Activated gamma-delta T cell treated with anti-CD3 and anti-CD28 coated beads, Interleukin-2, amount 50 U/mL, for 16 hours (primary cell): ENCODE results near the gene NQO1.
"Not testable (repeated sequence)": the region's sequence is repeated elsewhere in the genome, so short reads cannot be mapped to it uniquely, and the experiment has no call there.

ENCODE experiments used
- DNase-seq: peaks from one replicate; pipeline ENCODE4 v3.0.0-alpha.2; 2020; ENCODE audit warnings: low read depth

NQO1 gene

DNA sequence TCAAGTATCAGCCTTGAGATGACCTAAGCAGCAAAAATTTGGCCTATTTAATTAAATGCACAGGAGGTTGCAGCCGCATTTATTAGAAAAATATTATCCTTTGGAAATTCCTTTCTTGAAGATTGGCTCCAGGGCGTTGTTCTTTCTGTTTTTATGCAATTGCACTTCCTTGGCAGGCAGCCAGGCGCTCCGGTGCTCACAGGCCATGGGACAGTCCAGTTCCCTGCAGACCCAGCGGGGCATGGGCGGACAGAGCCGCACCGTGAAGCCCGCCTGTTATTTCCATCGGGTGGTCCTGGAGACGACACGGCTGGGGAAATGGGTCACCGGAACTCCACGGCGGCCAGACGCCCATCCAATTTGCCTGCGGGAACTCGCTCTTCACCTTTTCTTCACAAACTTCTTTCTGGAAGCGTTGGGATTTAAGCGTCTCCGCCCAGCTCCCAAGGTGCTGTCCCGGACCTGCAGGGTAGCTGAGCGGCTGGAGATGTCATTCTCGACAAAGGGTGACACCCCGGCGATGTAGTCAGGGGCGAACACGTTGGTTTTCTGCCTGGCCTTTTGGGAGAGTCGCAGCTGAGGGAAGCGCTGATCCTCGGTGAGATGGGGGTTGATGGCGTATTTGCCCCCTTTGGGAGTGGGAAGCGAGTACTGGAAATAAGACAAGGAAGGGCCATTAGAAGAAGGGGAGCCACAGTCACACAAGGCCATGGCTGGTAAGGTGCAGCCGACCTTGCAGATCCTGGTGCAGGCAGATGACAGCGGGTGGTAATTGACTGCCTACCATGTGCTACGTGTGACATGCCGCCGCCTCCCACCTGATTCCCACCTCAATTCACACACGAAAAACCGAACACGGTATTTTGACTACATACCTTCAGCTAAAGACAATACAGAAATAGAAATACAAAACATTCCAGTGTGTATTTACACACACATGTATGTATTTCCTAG is 15.9 kb upstream of the NQO1 start:
- DNase-seq, result no peak

GRCh38 chr16:69741519-69741918 is 15.2 kb upstream of the NQO1 start:
- no peak for DNase-seq

DNA sequence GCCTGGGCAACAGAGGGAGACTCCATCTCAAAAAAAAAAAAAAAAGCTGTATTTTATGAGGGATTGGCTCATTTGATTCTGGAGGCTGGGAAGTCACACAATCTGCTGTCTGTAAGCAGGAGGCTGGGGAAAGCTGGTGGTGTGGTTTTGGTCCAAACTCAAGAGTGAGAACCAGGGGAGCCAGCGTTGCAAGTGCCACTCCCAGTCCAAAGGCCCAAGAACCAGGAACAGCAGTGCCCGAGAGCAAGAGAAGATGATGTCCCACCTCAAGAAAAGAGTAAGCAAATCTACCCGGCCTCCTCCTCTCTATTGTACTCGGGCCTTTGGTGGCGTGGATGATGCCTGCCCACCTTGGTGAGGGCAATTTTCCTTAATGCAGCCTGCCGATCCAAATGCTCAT is 5.7 kb upstream of the NQO1 start:
- DNase-seq, result no peak

DNA sequence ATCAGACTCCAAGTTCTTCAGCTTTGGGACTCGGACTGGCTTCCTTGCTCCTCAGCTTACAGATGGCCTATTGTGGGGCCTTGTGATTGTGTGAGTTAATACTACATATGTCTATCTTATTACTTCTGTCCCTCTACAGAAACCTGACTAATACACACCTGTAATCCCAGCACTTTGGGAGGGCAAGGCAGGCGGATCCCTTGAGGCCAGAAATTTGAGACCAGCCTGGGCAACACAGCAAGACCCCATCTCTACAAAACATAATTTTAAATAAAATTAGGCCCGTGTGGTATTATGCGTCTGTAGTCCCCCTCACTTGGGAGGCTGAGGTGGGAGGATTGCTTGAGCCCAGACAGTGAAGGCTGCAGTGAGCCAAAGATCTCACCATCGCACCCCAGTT is 4.9 kb upstream of the NQO1 start:
- not testable (repeated sequence) for DNase-seq

DNA sequence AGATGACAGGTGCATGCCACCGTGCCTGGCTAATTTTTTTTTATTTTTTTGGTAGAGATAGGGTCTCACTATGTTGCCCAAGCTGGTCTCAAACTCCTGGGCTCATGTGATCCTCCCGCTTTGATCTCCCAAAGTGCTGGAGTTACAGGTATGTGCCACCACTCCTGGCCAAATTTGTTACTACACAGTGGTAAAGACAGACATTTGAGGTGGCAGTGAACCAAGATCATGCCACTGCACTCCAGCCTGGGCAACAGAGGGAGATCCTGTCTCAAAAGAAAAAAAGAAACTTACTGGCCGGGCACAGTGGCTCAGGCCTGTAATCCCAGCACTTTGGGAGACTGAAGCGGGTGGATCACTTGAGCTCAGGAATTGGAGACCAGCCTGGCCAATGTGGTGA is 2.7 kb upstream of the NQO1 start:
- not testable (repeated sequence) for DNase-seq

GRCh38 chr16:69727916-69728270 is 1.5 kb upstream of the NQO1 start:
- no peak for DNase-seq

DNA sequence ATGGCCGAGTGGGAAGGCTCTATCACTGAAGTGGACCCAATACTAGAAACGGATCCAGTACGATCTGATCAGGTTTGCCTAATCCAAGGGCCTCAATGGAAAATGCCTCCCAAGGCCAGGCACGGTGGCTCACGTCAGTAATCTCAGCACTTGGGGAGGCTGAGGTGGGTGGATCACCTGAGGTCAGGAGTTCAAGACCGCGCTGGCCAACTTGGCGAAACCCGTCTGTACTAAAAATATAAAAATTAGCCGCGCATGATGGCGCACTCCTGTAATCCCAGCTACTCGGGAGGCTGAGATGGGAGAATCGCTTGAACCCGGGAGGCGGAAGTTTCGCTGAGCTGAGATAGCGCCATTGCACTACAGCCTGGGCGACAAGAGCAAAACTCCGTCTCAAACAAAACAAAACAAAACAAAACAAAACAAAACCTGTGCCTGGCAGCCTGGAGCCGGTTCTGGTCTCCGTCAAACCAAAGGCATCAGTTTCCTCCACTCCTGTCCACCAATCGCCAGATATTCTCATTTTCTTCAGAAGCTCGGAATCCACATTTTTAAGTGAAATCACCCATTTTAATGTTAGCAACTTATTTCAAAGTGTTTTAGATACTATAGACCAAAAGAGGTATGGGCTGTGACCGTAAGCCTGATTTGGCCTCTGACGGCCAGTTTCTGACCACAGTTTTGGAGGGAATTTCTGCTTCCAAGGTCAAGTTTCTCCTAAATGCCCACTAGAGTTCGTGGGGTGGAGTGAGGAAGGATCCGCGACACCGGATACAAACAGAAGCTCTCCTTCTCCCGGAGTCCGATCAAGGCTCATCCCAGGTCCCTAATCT is 664 bp downstream of the NQO1 start:
- no peak for DNase-seq

- no peak for DNase-seq
These were observed 1.3 kb downstream of the NQO1 start for GRCh38 chr16:69724981-69725479.

DNA sequence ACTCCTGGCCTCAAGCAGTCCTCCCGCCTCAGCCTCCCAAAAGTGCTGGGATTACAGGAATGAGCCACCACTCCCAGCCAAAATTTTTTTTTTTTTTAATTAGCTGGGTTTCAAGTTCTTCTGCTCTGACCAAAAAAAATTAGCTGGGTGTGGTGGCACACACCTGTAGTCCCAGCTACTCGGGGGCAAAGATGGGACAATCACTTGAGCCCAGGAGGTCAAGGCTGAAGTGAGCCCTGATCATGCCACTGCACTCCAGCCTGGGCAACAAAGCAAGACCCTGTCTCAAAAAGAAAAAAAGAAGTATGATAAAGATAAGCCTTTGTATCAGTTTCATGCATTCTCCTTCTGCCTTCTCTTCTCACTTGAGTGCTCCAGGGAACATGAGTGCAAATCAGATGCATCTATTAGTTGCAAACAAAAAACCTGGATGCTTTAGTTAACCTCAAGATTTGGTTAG is 1.9 kb downstream of the NQO1 start:
- DNase-seq, result no peak

DNA sequence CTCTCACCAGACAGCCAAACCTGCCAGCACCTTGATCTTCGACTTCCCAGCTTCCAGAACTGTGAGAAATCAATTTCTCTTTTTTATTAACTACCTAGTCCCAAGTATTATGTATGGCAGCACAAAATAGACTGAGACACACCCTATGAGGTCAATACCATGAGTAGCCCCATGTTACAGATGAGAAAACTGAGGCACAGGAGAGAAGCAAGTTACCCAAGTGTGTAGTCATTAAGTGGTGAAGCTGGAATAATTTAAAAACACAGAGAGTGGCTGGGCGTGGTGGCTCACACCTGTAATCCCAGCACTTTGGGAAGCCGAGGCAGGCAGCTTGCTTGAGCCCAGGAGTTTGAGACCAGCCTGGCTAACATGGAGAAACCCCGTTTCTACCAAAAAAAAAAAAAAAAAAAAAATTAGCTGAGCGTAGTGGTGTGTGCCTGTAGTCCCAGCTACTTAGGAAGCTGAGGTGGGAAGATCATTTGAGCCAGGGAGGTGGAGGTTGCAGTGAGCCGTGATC is 4.9 kb downstream of the NQO1 start:
- no peak for DNase-seq

DNA sequence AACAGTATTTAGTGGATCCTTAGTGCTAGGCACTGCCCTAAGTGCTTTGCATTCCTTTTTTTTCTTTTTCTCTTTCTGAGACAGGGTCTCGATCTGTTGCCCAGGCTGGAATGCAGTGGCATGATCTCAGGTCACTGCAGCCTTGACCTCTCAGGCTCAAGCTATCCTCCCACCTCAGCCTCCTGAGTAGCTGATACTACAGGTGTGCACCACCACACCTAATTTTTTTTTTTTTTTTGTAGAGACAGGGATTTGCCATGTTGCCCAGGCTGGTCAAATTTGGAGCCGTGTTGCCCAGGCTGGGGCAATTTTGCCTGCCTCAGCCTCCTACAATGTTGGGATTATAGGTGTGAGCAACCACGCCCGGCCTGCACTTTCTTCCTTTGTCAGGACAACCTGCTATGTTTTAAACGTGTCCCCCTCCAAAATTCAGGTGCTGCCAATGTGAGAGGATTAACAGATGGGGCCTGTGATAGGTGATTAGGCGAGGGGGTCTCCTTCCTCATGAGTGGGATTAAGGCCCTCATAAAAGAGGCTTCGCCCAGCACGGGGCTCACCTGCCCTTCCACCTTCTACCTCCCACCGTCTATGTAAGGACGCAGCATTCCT is 5.4 kb downstream of the NQO1 start:
- no peak for DNase-seq

GRCh38 chr16:69718111-69718764 is 8.1 kb downstream of the NQO1 start:
- no peak for DNase-seq

- DNase-seq, result no peak
These were observed 9.3 kb downstream of the NQO1 start for GRCh38 chr16:69717066-69717465.

GRCh38 chr16:69712914-69713581 is 13.3 kb downstream of the NQO1 start:
- no peak for DNase-seq

GRCh38 chr16:69712277-69712676 is 14.1 kb downstream of the NQO1 start:
- no peak for DNase-seq

DNA sequence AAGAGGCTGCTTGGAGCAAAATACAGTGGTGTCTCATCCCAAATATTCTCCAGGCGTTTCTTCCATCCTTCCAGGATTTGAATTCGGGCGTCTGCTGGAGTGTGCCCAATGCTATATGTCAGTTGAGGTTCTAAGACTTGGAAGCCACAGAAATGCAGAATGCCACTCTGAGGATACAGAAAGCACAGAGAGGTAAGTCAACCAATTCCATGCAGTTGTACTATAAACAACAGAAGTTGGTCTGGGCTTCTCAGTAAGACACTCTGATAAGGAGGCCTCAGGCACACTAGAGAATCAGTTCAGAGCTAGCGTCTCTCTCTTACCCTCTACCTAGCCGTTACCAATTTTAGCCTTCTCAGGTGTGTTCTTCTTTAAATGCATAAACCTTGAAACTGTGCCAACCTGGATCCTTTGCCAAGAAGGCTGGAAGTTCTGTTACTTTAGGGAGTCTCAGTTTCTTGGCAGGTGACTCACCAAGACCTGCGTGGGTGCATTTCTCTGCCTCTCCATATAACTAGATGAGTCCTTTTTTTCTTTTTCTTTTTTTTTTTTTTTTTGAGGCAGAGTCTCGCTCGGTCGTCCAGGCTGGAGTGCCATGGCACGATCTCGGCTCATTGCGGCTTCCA is 15.1 kb downstream of the NQO1 start:
- DNase-seq, result no peak

DNA sequence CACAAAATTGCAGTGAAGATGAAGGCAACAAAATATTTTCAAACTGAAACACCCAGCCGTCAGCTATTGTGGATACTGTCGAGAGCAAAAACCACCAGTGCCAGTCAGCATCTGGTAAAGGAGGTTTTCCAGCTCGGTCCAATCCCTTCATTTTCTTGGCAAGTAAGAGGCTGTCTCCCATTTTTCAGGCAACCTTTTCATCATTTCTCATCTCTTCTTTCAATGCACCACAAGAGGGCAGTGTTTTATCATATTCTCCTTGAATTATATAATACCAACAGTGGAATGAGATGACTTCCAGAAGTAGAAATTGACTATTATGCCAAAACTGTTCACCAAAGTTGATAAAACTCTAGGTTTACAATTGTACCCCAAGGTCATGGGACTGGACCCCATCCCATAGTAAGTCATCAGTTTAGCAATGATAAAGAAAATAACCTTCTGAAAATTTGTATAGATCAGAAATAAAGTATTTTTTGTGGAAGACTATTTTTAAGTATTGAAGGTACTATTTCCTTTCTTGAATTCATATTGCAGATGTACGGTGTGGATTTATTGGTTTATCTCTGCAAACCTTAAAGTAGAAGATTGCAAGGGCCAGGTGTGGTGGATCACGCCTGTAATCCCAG is 16.8 kb downstream of the NQO1 start:
- DNase-seq, result no peak

DNA sequence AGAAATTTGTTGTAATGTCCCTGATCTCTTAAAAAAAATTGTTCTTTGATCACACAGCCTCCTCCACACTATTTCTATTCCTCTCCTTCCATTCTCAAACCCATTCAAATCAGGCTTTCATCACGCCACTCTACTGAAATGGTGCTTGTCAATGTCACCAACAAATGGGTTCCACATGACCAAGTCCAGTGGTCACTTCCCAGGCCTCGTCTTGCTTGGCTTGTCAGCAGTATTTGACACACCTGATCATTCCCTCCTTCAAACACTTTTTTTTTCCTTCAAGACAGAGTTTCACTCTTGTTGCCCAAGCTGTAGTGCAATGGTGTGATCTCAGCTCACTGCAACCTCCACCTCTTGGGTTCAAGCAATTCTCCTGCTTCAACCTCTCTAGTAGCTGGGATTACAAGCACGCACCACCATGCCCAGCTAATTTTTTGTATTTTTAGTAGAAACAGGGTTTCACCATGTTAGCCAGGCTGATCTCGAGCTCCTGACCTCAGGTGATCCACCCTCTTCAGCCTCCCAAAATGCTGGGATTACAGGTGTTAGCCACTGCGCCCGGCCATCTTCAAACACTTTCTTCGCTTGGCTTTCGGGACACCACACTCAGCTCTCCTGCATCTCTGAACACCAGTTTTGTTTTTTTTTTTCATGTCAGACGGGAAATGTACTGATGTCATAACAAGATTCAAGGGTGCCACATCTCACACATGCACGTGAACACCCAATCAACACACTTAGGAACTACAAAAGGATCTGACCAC is 18.3 kb downstream of the NQO1 start:
- DNase-seq, result no peak

GRCh38 chr16:69706975-69707340 is 19.4 kb downstream of the NQO1 start:
- DNase-seq, result no peak
